ENCODE measurements around the gene UBL4B.

The UBL4B gene

GRCh38 chr1:110067893-110068645, 44.2 kb upstream of the UBL4B start:
- no peak overlapping the region for H3K4me3 ChIP-seq (ENCODE audit: low read depth, low read length)
- no peak for TF ChIP-seq CTCF (IDR thresholded peaks at IDR 0.05; ENCODE audit: insufficient read depth, low read depth, low read length, missing control alignments)
- DNase-seq (ENCODE audit: low read depth) = no peak

GRCh38 chr1:110068646-110069403, 43.4 kb upstream of the UBL4B start:
- no peak overlapping the region for H3K4me3 ChIP-seq (ENCODE audit: low read depth, low read length)
- no peak for TF ChIP-seq CTCF (IDR thresholded peaks at IDR 0.05; ENCODE audit: insufficient read depth, low read depth, low read length, missing control alignments)
- DNase-seq (ENCODE audit: low read depth) = no peak

- no peak for DNase-seq (ENCODE audit: low read depth)
- no peak overlapping the region for H3K4me3 ChIP-seq (ENCODE audit: low read depth, low read length)
- no peak for TF ChIP-seq CTCF (IDR thresholded peaks at IDR 0.05; ENCODE audit: insufficient read depth, low read depth, low read length, missing control alignments)
Observed at GRCh38 chr1:110069404-110070281, 42.6 kb upstream of the UBL4B start.

GRCh38 chr1:110070282-110070669, 42.0 kb upstream of the UBL4B start:
- TF ChIP-seq CTCF (IDR thresholded peaks at IDR 0.05; ENCODE audit: insufficient read depth, low read depth, low read length, missing control alignments) = no peak
- H3K4me3 ChIP-seq (ENCODE audit: low read depth, low read length) = no peak overlapping the region
- DNase-seq (ENCODE audit: low read depth) = no peak

GRCh38 chr1:110070671-110071242, 41.5 kb upstream of the UBL4B start, which contains the start of gene ALX3:
TSS of gene ALX3 (minus strand) at chr1:110070672. CDS start at chr1:110070612, 60 bp downstream.
- DNase-seq (ENCODE audit: low read depth) = no peak
- no peak within 1 kb of the TSS for H3K4me3 ChIP-seq (ENCODE audit: low read depth, low read length)
- TF ChIP-seq CTCF (IDR thresholded peaks at IDR 0.05; ENCODE audit: insufficient read depth, low read depth, low read length, missing control alignments) = no peak

GRCh38 chr1:110074166-110074565, 38.1 kb upstream of the UBL4B start:
- no peak for DNase-seq (ENCODE audit: low read depth)
- H3K4me3 ChIP-seq (ENCODE audit: low read depth, low read length) = no peak overlapping the region
- TF ChIP-seq CTCF (IDR thresholded peaks at IDR 0.05; ENCODE audit: insufficient read depth, low read depth, low read length, missing control alignments) = no peak
